Diencephalon (tissue), 1 donor: ENCODE data around the gene CD248. TPM values are rescaled to one million over a fixed set of nuclear protein-coding genes. Genes with fewer than 3 reads are reported as not detected.

ENCODE experiments used
- total RNA-seq: library from RNA; depleted of rRNA; stranded (reverse); fragments of >200 nt; gene quantifications from one replicate; pipeline ENCODE4 v1.2.3, GENCODE V29; 2014

The CD248 gene, protein sequence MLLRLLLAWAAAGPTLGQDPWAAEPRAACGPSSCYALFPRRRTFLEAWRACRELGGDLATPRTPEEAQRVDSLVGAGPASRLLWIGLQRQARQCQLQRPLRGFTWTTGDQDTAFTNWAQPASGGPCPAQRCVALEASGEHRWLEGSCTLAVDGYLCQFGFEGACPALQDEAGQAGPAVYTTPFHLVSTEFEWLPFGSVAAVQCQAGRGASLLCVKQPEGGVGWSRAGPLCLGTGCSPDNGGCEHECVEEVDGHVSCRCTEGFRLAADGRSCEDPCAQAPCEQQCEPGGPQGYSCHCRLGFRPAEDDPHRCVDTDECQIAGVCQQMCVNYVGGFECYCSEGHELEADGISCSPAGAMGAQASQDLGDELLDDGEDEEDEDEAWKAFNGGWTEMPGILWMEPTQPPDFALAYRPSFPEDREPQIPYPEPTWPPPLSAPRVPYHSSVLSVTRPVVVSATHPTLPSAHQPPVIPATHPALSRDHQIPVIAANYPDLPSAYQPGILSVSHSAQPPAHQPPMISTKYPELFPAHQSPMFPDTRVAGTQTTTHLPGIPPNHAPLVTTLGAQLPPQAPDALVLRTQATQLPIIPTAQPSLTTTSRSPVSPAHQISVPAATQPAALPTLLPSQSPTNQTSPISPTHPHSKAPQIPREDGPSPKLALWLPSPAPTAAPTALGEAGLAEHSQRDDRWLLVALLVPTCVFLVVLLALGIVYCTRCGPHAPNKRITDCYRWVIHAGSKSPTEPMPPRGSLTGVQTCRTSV
- 1.6 TPM for total RNA-seq

DNA sequence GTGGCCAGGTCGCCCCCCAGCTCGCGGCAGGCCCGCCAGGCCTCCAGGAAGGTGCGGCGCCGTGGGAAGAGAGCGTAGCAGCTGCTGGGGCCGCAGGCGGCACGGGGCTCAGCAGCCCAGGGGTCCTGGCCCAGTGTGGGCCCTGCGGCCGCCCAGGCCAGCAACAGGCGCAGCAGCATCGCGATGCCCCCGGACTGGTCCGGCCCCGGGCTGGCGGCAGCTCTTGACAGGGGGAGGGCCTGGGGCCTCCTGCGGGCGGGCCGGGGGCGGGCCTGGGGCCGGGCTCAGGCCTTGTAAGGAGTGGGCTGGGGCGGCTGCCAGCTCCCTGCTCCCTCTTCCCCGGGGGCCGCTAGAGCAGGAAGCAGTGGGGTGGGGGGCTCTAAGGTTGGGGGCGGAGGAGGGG, at the start of gene CD248:
Gene CD248, minus strand, starts transcription at position 196 of the 403 bp plus-strand sequence. Its CDS starts 17 bp downstream, at position 179.

DNA sequence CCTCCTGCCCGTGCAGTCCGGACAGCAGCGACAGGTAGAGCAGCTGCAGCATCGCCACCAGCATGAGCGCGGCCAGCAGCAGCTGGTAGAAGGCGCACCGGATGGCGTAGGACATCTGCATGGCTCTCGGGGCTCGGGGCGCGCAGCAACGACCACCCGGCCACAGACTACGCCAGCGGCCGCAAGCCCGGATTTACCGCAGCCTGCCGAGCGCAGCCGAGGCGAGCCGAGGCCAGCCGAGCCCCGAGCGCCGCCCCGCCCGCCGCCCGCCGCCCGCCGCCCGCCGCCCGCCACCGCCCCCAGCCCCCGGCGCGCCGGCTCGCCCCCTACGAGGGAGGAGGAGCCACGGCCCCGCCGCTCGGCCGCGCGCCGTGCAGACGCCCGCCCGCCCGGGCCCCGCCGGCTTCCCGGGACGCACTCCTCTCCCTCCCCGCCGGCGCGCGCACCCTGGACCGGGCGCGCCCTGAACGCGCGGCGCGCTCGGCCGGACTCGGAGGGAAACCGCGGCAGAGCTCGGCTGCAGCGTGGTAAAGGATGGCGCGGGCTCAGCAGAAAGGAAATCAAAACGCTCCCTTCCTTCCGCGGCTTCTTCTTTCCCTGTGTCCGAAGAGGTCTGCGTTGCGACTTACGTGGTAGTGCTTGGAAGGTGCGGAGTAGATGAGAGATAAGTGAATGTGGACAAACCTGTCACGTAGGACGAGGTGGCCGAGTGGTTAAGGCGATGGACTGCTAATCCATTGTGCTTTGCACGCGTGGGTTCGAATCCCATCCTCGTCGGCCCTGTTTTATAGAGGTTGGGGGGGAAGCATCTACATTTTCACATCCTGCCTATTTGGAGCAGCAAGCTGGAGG, 30.8 kb upstream of the CD248 start, which contains the start of gene B4GAT1:
Gene B4GAT1, minus strand, starts transcription at position 205 of the 852 bp plus-strand sequence. Its CDS starts 84 bp downstream, at position 121.

DNA sequence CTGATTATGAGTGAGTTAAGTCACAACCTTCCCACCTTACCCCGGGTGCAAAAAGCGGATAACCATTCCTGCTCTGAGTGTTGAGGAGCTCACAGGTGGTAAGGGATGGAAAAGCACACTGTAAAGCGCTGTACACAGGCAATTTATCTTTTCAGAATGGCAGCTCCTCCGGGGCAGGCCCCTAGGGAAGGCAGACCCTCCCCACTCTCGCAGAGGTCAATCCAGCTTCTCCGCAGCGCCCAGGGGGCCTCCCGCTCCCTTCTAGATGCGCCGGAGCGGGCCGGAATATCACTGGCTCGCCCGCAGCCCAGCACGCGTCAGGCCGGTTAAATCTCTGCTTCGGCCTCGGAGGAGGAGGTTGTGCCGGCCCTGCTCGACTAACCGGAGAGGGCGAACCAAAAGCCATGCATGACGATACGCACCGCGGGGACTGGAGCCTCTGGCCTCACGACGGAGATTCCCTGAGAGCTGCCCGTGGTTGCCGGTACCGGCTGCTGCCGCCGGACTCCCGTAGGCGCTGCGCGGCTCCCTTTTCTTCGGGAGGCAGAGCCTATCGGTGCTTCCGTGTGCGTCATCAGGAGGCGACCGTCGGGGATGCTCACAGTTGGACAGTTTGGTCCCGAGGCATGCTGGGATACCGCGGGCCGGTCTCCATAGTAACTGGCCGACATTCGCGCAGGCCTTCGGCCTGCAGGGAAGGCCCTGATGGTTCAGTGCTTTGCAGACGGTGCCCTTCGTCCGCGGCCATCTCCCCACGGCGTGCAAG, 27.9 kb upstream of the CD248 start, which contains the start of gene BRMS1:
Gene BRMS1, minus strand, starts transcription at position 555 of the 766 bp plus-strand sequence. CDS start 2,870 bp downstream, outside the sequence.

DNA sequence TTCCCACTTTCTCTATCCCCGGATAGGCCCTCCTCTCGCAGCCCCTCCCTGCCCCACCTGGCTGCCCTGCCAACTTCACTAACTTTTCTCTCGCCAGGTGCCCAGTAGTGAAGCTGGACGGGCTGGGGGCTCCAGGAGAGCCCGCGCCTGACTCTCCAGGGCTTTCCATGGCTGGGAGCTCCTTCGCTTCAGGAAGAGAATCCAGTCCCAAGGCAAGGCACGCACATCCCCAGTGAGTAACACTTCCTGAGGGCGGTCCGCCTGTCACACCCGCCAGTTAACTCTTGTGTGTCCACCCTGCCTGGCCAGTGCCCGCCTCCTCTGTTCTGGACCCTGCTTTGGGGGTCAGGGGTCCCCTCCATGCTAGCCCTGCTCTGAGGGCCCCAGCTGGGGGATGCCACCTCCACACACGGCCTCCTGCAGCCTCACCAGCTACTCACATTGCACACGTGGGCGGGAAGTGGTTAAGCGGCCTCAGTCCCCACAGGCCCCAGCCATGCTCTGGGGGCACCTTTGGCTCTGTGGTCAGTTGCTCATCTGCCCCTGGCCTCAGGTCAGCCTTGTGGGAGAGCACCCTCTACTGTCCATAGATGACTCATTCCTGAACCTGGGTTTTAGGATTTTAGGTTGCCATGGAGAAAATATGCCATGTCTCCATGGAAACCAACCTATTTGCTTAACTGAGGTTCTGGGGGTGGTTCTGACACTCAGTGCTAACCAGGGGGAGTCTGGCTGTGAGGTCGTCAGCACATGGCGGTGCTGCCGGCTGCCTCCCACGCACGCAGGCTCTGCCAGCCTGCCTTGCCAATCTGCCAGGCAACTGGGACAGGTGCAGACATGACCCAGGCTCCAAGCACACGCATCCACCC, 19.6 kb upstream of the CD248 start, which contains the start of gene RIN1:
Gene RIN1, minus strand, starts transcription at position 201 of the 869 bp plus-strand sequence. Its CDS starts 32 bp downstream, at position 169.

DNA sequence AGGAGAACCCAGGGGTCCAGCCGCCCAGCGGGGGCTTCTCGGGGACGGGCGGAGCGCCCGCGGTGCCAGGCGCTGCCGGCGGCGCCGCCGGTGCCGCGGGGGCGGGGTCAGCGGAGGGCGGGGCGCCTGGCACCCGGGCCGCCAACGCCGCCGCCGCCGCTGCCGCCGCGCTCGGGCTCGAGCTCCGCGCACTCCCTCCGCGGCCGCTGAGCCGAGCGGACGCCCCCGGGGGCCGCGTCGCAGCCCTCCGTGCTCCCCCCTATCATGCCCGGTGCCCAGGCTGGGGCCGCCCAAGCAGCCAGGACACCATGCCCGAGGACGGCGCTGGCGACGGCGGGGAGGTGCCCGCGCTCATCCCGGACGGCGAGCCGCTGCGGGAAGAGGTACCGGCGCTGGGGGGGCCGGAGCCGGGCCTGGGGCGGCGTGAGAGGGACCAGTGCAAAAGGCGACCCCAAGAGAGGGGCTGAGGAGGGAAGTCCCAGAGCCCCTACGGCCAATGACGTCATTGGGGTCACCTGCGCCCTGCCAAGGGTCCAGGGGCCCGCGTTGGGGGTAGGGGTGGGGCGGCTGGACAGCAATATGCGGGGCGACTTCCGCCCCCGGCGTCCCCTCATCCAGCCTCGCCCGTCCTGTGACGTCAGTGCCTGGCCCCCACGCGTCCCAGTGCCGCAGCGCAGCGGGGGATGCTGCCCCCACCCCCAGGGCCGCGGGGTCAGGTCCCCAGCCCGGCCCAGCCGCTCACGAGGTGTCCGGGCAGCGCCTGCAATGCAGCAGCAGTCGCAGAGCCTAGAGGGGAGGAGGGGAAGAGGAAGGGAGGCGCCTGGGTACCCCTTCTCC, 24.9 kb downstream of the CD248 start, which contains the start of gene TMEM151A:
Gene TMEM151A, plus strand, starts transcription at position 189 of the 837 bp plus-strand sequence. Its CDS starts 120 bp downstream, at position 309.

DNA sequence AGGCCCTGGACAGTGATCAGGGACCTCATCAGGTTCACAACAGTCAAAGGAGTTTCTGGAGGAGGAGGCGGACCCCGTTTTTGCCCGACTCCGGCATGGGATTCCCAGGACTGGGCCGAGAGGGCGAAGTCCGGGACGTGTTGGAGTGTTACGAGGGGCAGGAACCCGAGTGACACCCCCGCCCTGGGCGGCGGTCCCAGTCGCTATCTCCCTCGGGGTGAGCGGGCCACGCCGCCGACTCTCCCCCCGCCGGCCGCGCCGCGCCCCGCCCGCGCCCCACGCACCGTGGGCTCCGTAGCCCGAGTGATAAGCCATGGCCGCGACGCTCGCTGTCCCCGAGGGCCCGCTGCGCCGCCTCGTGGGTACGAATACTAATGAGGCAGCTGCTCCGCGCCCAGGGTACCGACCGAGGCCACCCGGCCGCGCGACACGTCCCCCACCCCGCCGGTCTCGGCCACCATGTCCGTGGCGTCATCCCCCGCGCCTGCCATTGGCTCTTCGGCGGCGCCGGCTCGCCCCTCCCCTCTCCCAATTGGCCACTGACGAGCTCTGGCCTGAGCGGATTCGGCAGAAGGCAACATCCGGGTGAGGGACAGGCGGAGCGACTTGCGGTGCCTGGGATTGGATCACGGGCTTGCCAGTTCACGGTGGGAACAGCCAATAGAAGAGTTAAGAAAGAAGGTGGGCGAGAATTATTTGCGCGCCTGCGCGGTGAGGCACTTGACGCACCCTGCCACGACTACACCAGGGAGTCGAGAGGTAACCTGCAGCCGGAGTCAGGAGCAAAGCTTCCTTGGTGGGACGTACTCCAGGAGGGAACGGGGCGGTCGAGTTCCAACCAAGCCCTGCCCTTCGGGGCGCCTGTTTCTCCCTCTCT, 27.9 kb downstream of the CD248 start, which contains the start of gene YIF1A:
Gene YIF1A, minus strand, starts transcription at position 473 of the 877 bp plus-strand sequence. Its CDS starts 158 bp downstream, at position 315.

DNA sequence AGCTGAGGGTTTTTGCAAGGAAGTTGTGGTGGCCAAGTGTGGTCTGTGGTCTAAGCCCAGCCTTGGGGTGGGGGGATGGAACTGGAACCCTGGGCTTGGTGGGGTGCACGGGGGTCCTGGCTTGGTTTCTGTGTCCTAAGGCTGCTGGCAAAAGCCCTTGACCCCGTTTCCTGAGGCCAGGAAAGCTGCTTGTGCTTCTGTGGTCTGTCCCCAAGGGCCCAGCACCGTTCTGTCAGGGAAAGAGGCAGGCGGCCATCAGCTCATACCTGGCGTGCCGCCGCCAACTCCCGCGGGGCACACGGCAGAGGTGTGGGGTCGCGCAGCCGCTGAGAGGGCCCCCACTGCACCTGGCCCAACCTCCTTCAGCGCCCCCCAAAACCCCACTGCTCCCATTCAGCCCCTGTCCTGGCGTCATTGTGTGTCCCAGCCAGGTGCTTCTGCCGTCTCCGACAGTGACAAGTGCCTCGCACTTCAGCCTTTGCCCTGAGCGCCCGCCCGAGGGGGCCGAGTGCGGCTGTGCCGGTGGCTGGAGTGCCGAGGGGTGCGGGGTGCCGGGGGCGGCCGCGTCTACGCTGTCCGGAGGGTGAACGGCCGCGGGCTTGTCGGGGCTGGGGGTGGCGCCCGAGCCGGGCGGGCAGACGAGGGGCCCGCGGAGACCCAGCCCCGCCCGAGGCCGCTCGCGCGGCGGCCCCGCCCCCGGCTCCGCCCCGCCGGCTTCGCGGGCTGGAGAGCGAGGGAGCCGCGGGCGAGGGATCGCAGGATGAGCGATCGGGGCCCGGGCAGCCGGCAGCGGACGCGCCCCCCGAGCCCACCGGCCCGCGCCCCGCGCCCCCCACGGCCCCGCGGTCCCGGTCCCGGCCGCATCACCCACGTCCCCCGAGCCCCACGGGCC, 39.1 kb downstream of the CD248 start, which contains the start of gene CNIH2:
Gene CNIH2, plus strand, starts transcription at position 705 of the 892 bp plus-strand sequence. CDS start 282 bp downstream, outside the sequence.

DNA sequence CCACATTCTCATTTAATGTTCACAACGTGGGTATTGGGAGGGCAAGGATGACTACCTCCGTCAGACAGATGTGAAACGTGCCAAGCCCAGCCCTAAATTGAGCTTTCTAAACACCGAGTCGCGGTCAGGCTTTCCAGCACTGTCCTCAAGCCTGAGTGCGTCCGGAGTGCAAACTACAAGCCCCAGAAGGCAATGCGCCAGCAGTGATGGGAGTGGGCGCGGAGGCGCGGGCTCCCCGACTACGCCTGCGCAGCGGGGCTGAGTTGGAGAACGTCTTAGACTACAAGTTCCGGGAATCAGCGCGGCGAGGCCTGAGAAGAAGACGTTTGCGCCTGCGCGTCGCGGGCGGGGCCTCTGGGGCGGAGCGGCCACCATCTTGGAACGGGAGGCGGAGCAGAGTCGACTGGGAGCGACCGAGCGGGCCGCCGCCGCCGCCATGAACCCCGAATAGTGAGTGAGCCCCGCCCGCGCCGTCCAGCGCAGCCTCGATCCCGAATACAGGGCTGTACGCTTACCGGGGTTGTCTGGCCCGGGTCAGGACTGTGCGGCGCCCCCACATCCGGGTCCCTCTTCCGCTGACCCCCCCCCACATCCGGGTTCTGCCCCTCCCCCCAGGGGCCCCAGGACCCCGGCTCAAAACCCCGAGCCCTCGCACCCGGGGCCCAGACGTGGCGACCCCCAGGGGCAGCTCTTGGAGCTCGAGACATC, 48.4 kb downstream of the CD248 start, which contains the start of gene RAB1B:
Gene RAB1B, plus strand, starts transcription at position 396 of the 708 bp plus-strand sequence. Its CDS starts 41 bp downstream, at position 437.

Other genes with a start within 250 kb of the CD248 start
- gene PACS1, start 246.8 kb downstream of the CD248 start, total RNA-seq: 57.9 TPM
- gene KLC2, start 59.3 kb downstream of the CD248 start, total RNA-seq: 34.6 TPM
- gene RAB1B, start 48.4 kb downstream of the CD248 start, total RNA-seq: 35.8 TPM
- 94.8 TPM for gene CNIH2, start 38.9 kb downstream of the CD248 start, total RNA-seq
- 27.7 TPM for gene YIF1A, start 27.9 kb downstream of the CD248 start, total RNA-seq
- gene TMEM151A, start 25.1 kb downstream of the CD248 start, total RNA-seq: 23.5 TPM
- 1.4 TPM for gene RIN1, start 19.4 kb upstream of the CD248 start, total RNA-seq
- gene BRMS1, start 28.1 kb upstream of the CD248 start, total RNA-seq: 10.6 TPM
- 117 TPM for gene B4GAT1, start 30.6 kb upstream of the CD248 start, total RNA-seq
- gene SLC29A2, start 54.7 kb upstream of the CD248 start, total RNA-seq: 2.1 TPM
- 1.6 TPM for gene NPAS4, start 104.0 kb upstream of the CD248 start, total RNA-seq
- 19.4 TPM for gene MRPL11, start 121.8 kb upstream of the CD248 start, total RNA-seq
- gene PELI3, start 149.9 kb upstream of the CD248 start, total RNA-seq: 15.0 TPM
- gene DPP3, start 163.4 kb upstream of the CD248 start, total RNA-seq: 51.7 TPM
- 58.8 TPM for gene BBS1, start 193.6 kb upstream of the CD248 start, total RNA-seq
- 7.2 TPM for gene ZDHHC24, start 229.0 kb upstream of the CD248 start, total RNA-seq
- 0.23 TPM for gene ACTN3, start 229.9 kb upstream of the CD248 start, total RNA-seq